ENCODE measurements around the gene PKHD1.
"Not testable (repeated sequence)": the region's sequence is repeated elsewhere in the genome, so short reads cannot be mapped to it uniquely, and the experiment has no call there.

The PKHD1 gene

GRCh38 chr6:51887859-51888258, 199.6 kb downstream of the PKHD1 start:
- Histone ChIP-seq H3K9ac (ENCODE audit: low read depth, low read length) (no peak overlapping the region), H3K4me1 (ENCODE audit: insufficient read depth, low read length) (no peaks in the 10 kb centered on the region; the same call in 1 of the 2 replicates), H3K36me3 (ENCODE audit: insufficient read depth, low read length) (no peaks in the 10 kb centered on the region), H3K9me3 (ENCODE audit: control insufficient read depth, insufficient read depth, low read length) (no peaks in the 10 kb centered on the region)

- Histone ChIP-seq H3K4me1 (ENCODE audit: insufficient read depth, low read length) (no peaks in the 10 kb centered on the region), H3K9ac (ENCODE audit: low read depth, low read length) (no peak overlapping the region), H3K36me3 (ENCODE audit: insufficient read depth, low read length) (no peaks in the 10 kb centered on the region), H3K9me3 (ENCODE audit: control insufficient read depth, insufficient read depth, low read length) (no peaks in the 10 kb centered on the region)
Observed at GRCh38 chr6:51885957-51886356, 201.5 kb downstream of the PKHD1 start.

- H3K36me3 ChIP-seq (ENCODE audit: insufficient read depth, low read length): no peaks in the 10 kb centered on the region
- no peaks in the 10 kb centered on the region for H3K9me3 ChIP-seq (ENCODE audit: control insufficient read depth, insufficient read depth, low read length)
- H3K9ac ChIP-seq (ENCODE audit: low read depth, low read length): no peak overlapping the region
- peaks cover 11% of the 10 kb centered on the region; the same call in 1 of the 2 replicates for H3K4me1 ChIP-seq (ENCODE audit: insufficient read depth, low read length)
Observed at GRCh38 chr6:51868591-51869355, 218.6 kb downstream of the PKHD1 start.

- Histone ChIP-seq H3K9me3 (ENCODE audit: control insufficient read depth, insufficient read depth, low read length) (no peaks in the 10 kb centered on the region), H3K9ac (ENCODE audit: low read depth, low read length) (no peak overlapping the region), H3K4me1 (ENCODE audit: insufficient read depth, low read length) (peaks cover 11% of the 10 kb centered on the region; the same call in 1 of the 2 replicates), H3K36me3 (ENCODE audit: insufficient read depth, low read length) (no peaks in the 10 kb centered on the region)
Observed at GRCh38 chr6:51866867-51867266, 220.5 kb downstream of the PKHD1 start.

GRCh38 chr6:51865996-51866395, 221.4 kb downstream of the PKHD1 start:
- peaks cover 11% of the 10 kb centered on the region; the same call in 1 of the 2 replicates for H3K4me1 ChIP-seq (ENCODE audit: insufficient read depth, low read length)
- H3K36me3 ChIP-seq (ENCODE audit: insufficient read depth, low read length): no peaks in the 10 kb centered on the region
- H3K9me3 ChIP-seq (ENCODE audit: control insufficient read depth, insufficient read depth, low read length): no peaks in the 10 kb centered on the region
- H3K9ac ChIP-seq (ENCODE audit: low read depth, low read length): no peak overlapping the region

GRCh38 chr6:51865176-51865575, 222.2 kb downstream of the PKHD1 start:
- Histone ChIP-seq H3K9ac (ENCODE audit: low read depth, low read length) (no peak overlapping the region), H3K9me3 (ENCODE audit: control insufficient read depth, insufficient read depth, low read length) (no peaks in the 10 kb centered on the region), H3K4me1 (ENCODE audit: insufficient read depth, low read length) (peaks cover 11% of the 10 kb centered on the region; the same call in 1 of the 2 replicates), H3K36me3 (ENCODE audit: insufficient read depth, low read length) (no peaks in the 10 kb centered on the region)

- Histone ChIP-seq H3K4me1 (ENCODE audit: insufficient read depth, low read length) (peaks cover 5% of the 10 kb centered on the region; the same call in 1 of the 2 replicates), H3K36me3 (ENCODE audit: insufficient read depth, low read length) (no peaks in the 10 kb centered on the region), H3K9me3 (ENCODE audit: control insufficient read depth, insufficient read depth, low read length) (no peaks in the 10 kb centered on the region; the same call in 1 of the 2 replicates), H3K9ac (ENCODE audit: low read depth, low read length) (no peak overlapping the region)
Observed at GRCh38 chr6:51857134-51857533, 230.3 kb downstream of the PKHD1 start.

GRCh38 chr6:51856508-51856907, 230.9 kb downstream of the PKHD1 start:
- Histone ChIP-seq H3K4me1 (ENCODE audit: insufficient read depth, low read length) (peaks cover 5% of the 10 kb centered on the region; the same call in 1 of the 2 replicates), H3K36me3 (ENCODE audit: insufficient read depth, low read length) (no peaks in the 10 kb centered on the region), H3K9me3 (ENCODE audit: control insufficient read depth, insufficient read depth, low read length) (no peaks in the 10 kb centered on the region; the same call in 1 of the 2 replicates), H3K9ac (ENCODE audit: low read depth, low read length) (no peak overlapping the region)

GRCh38 chr6:51855310-51856082, 231.9 kb downstream of the PKHD1 start:
- H3K9me3 ChIP-seq (ENCODE audit: control insufficient read depth, insufficient read depth, low read length): no peaks in the 10 kb centered on the region; the same call in 1 of the 2 replicates
- peaks cover 5% of the 10 kb centered on the region; the same call in 1 of the 2 replicates for H3K4me1 ChIP-seq (ENCODE audit: insufficient read depth, low read length)
- H3K36me3 ChIP-seq (ENCODE audit: insufficient read depth, low read length): no peaks in the 10 kb centered on the region
- H3K9ac ChIP-seq (ENCODE audit: low read depth, low read length): no peak overlapping the region

- Histone ChIP-seq H3K9ac (ENCODE audit: low read depth, low read length) (no peak overlapping the region), H3K36me3 (ENCODE audit: insufficient read depth, low read length) (no peaks in the 10 kb centered on the region), H3K4me1 (ENCODE audit: insufficient read depth, low read length) (peaks cover 5% of the 10 kb centered on the region; the same call in 1 of the 2 replicates), H3K9me3 (ENCODE audit: control insufficient read depth, insufficient read depth, low read length) (no peaks in the 10 kb centered on the region; the same call in 1 of the 2 replicates)
Observed at GRCh38 chr6:51854876-51855275, 232.5 kb downstream of the PKHD1 start.

GRCh38 chr6:51854347-51854746, 233.1 kb downstream of the PKHD1 start:
- Histone ChIP-seq H3K4me1 (ENCODE audit: insufficient read depth, low read length) (peaks cover 5% of the 10 kb centered on the region; the same call in 1 of the 2 replicates), H3K9me3 (ENCODE audit: control insufficient read depth, insufficient read depth, low read length) (no peaks in the 10 kb centered on the region; the same call in 1 of the 2 replicates), H3K36me3 (ENCODE audit: insufficient read depth, low read length) (no peaks in the 10 kb centered on the region), H3K9ac (ENCODE audit: low read depth, low read length) (no peak overlapping the region)

- not testable (repeated sequence) for H3K4me1 ChIP-seq (ENCODE audit: insufficient read depth, low read length); H3K9ac ChIP-seq (ENCODE audit: low read depth, low read length); H3K36me3 ChIP-seq (ENCODE audit: insufficient read depth, low read length); H3K9me3 ChIP-seq (ENCODE audit: control insufficient read depth, insufficient read depth, low read length)
Observed at GRCh38 chr6:51853109-51853508, 234.3 kb downstream of the PKHD1 start.

- H3K4me1 ChIP-seq (ENCODE audit: insufficient read depth, low read length): peaks cover 6% of the 10 kb centered on the region
- H3K9ac ChIP-seq (ENCODE audit: low read depth, low read length): no peak overlapping the region
- no peaks in the 10 kb centered on the region for H3K9me3 ChIP-seq (ENCODE audit: control insufficient read depth, insufficient read depth, low read length)
- H3K36me3 ChIP-seq (ENCODE audit: insufficient read depth, low read length): no peaks in the 10 kb centered on the region
Observed at GRCh38 chr6:51846531-51846930, 240.9 kb downstream of the PKHD1 start.

- Histone ChIP-seq H3K4me1 (ENCODE audit: insufficient read depth, low read length) (peaks cover 6% of the 10 kb centered on the region), H3K36me3 (ENCODE audit: insufficient read depth, low read length) (no peaks in the 10 kb centered on the region), H3K9ac (ENCODE audit: low read depth, low read length) (no peak overlapping the region; the same call in 1 of the 2 replicates), H3K9me3 (ENCODE audit: control insufficient read depth, insufficient read depth, low read length) (no peaks in the 10 kb centered on the region)
Observed at GRCh38 chr6:51844336-51844735, 243.1 kb downstream of the PKHD1 start.
